Upper lobe of left lung (tissue), 4 donors: ENCODE data around the gene GPR18.

Source experiments
- CTCF ChIP-seq, 6 experiments: fragments of 450-650 bp in 4 of 6; fragments of 200-600 bp in 2 of 6; sonication (generic) in 2 of 6; IDR thresholded peaks; one replicate each; pipeline ENCODE4 v1.5.1; 2016 to 2019; ENCODE audit warnings: antibody characterized with exemption in 6 of 6
- POLR2A ChIP-seq, 4 donors: fragments of 450-650 bp; IDR thresholded peaks; one replicate each; pipeline ENCODE4 v1.5.1; 2016 to 2017; ENCODE audit warnings: antibody characterized with exemption in 4 of 4, mild to moderate bottlenecking in 2 of 4

GRCh38 chr13:99294958-99295357 is 36.8 kb upstream of the GPR18 start:
- no peak for TF ChIP-seq CTCF (IDR thresholded peaks at IDR 0.05)
- no peak for TF ChIP-seq POLR2A (IDR thresholded peaks at IDR 0.05)
